ENCODE measurements around the gene KAT8. TPM values are rescaled to one million over a fixed set of nuclear protein-coding genes. Genes with fewer than 3 reads are reported as not detected.
A peak's percentile ranks its signal among the peaks of the same experiment; 100 is the strongest.

Gene KAT8
- total and polyA plus RNA-seq, 9 of the 15 experiments (the other 6 are each of a cell fraction or from before 2014, with no cell fraction given), result 10.0 to 98.5 (median 76.4) TPM

- TF ChIP-seq, protein P1, sequence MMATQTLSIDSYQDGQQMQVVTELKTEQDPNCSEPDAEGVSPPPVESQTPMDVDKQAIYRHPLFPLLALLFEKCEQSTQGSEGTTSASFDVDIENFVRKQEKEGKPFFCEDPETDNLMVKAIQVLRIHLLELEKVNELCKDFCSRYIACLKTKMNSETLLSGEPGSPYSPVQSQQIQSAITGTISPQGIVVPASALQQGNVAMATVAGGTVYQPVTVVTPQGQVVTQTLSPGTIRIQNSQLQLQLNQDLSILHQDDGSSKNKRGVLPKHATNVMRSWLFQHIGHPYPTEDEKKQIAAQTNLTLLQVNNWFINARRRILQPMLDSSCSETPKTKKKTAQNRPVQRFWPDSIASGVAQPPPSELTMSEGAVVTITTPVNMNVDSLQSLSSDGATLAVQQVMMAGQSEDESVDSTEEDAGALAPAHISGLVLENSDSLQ (IDR thresholded peaks at IDR 0.05), result no peak
- TF ChIP-seq SAFB (IDR thresholded peaks at IDR 0.05; ENCODE audit: borderline replicate concordance, low read depth, low read length), result 0 out of 2 replicates have a peak, but pooled peaks have one; percentile 18
- no peak for TF ChIP-seq U2AF2 (optimal IDR thresholded peaks at IDR 0.05; ENCODE audit: low read depth, low read length)
- no peak for TF ChIP-seq THAP7 (CRISPR knock-in tag; IDR thresholded peaks at IDR 0.05)
- peak in 1 of 2 experiments; percentile 14; a peak in 1 of 4 replicates for TF ChIP-seq TBL1XR1 (IDR thresholded peaks at IDR 0.05; ENCODE audit: low read length in 2 of 2)
- TF ChIP-seq, protein P2, sequence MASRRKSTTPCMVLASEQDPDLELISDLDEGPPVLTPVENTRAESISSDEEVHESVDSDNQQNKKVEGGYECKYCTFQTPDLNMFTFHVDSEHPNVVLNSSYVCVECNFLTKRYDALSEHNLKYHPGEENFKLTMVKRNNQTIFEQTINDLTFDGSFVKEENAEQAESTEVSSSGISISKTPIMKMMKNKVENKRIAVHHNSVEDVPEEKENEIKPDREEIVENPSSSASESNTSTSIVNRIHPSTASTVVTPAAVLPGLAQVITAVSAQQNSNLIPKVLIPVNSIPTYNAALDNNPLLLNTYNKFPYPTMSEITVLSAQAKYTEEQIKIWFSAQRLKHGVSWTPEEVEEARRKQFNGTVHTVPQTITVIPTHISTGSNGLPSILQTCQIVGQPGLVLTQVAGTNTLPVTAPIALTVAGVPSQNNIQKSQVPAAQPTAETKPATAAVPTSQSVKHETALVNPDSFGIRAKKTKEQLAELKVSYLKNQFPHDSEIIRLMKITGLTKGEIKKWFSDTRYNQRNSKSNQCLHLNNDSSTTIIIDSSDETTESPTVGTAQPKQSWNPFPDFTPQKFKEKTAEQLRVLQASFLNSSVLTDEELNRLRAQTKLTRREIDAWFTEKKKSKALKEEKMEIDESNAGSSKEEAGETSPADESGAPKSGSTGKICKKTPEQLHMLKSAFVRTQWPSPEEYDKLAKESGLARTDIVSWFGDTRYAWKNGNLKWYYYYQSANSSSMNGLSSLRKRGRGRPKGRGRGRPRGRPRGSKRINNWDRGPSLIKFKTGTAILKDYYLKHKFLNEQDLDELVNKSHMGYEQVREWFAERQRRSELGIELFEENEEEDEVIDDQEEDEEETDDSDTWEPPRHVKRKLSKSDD (conservative IDR thresholded peaks at IDR 0.05; ENCODE audit: low read length), result no peak
- TF ChIP-seq RBM15 (IDR thresholded peaks at IDR 0.05; ENCODE audit: insufficient read depth, low read length), result no peak
- TF ChIP-seq TCF7L2 (IDR thresholded peaks at IDR 0.05; ENCODE audit: low read depth, low read length), result peak; percentile 37; the same call in 1 of the 2 replicates
- TF ChIP-seq EP400 (IDR thresholded peaks at IDR 0.05), result peak; percentile 82; the same call in 1 of the 2 replicates
- TF ChIP-seq ATF1 (CRISPR knock-in tag; IDR thresholded peaks at IDR 0.05), result no peak
- peak; percentile 7; the same call in 1 of the 2 replicates for TF ChIP-seq ATF1 (tag; IDR thresholded peaks at IDR 0.05)
- no peak for TF ChIP-seq POLR2H (tag; IDR thresholded peaks at IDR 0.05; ENCODE audit: low read depth)
- TF ChIP-seq CBX3 (IDR thresholded peaks at IDR 0.05; ENCODE audit: borderline replicate concordance in 1 of 2, low read length in 2 of 2), result peak in 1 of 2 experiments; percentile 48; a peak in 1 of 3 replicates
- TF ChIP-seq XRCC5 (IDR thresholded peaks at IDR 0.05; ENCODE audit: low read depth, low read length), result peak; percentile 96
- TF ChIP-seq SMAD4 (CRISPR knock-in tag; conservative IDR thresholded peaks at IDR 0.05), result 0 out of 2 replicates have a peak, but pooled peaks have one; percentile 55
- TF ChIP-seq, protein P3, sequence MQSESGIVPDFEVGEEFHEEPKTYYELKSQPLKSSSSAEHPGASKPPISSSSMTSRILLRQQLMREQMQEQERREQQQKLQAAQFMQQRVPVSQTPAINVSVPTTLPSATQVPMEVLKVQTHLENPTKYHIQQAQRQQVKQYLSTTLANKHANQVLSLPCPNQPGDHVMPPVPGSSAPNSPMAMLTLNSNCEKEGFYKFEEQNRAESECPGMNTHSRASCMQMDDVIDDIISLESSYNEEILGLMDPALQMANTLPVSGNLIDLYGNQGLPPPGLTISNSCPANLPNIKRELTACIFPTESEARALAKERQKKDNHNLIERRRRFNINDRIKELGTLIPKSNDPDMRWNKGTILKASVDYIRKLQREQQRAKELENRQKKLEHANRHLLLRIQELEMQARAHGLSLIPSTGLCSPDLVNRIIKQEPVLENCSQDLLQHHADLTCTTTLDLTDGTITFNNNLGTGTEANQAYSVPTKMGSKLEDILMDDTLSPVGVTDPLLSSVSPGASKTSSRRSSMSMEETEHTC (IDR thresholded peaks at IDR 0.05), result peak; percentile 47; the same call in 1 of the 2 replicates
- TF ChIP-seq ZNF449 (CRISPR knock-in tag; IDR thresholded peaks at IDR 0.05), result no peak
- TF ChIP-seq ATF7 (IDR thresholded peaks at IDR 0.05), result peak; percentile 64; the same call in 1 of the 2 replicates
These were observed 24.9 kb downstream of the KAT8 start (continued) for GRCh38 chr16:31142109-31143010.
